Measurements from ENCODE around the gene GSDMA.

Gene GSDMA

GRCh38 chr17:40022497-40022896 lies 59.7 kb downstream of the GSDMA start:
- DNase-seq (ENCODE audit: low read depth), result no peak

GRCh38 chr17:40022961-40023541 lies 60.2 kb downstream of the GSDMA start:
- no peak for DNase-seq (ENCODE audit: low read depth)

GRCh38 chr17:40023590-40024292 lies 60.9 kb downstream of the GSDMA start:
- no peak for DNase-seq (ENCODE audit: low read depth)

- no peak for DNase-seq (ENCODE audit: low read depth)
These were observed 62.1 kb downstream of the GSDMA start for GRCh38 chr17:40024901-40025300.

GRCh38 chr17:40025559-40025958 lies 62.8 kb downstream of the GSDMA start:
- DNase-seq (ENCODE audit: low read depth), result no peak

- peak; percentile 44 for DNase-seq (ENCODE audit: low read depth)
These were observed 63.4 kb downstream of the GSDMA start for GRCh38 chr17:40025991-40026815.

- DNase-seq (ENCODE audit: low read depth), result peak; percentile 54
These were observed 64.2 kb downstream of the GSDMA start for GRCh38 chr17:40026816-40027613.
